ENCODE measurements around the gene KCNJ6.

The KCNJ6 gene

DNA sequence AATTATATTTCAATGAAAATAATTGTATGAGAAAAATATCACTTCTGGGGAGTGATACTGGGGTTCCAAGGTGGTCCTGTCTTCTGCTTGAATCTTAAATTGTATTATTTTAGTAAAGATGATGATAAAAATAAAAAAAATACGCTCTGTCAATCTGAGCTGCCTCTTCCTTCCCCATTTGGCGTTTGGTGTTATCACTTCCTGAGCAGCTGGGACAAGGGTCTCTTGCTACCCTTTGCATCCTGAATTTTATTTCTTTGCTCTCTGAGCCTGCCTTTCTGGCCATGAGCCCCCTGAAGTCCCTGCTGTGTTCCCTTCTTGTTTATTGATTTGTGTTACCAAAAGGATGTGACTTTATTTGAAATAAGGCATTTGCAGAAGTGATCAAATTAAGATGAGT, 111.0 kb downstream of the KCNJ6 start:
- no peak for DNase-seq

DNA sequence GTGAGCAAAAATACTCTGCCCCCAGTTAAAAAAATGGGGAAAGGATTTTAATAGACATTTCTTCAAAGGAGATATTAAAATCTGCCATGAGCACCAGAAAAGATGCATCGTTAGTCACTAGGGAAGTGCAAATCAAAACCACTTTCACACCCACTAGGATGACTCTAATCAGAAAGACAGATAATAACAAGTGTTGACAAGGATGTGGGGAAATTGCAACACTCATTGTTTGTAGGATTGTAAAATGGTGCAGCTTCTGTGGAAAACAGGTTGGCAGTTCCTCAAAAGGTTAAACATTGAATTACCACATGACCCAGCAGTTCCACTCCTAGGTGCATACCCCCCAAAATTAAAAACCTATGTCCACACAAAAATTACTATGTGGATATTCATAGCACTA, 112.3 kb downstream of the KCNJ6 start:
- DNase-seq: no peak

DNA sequence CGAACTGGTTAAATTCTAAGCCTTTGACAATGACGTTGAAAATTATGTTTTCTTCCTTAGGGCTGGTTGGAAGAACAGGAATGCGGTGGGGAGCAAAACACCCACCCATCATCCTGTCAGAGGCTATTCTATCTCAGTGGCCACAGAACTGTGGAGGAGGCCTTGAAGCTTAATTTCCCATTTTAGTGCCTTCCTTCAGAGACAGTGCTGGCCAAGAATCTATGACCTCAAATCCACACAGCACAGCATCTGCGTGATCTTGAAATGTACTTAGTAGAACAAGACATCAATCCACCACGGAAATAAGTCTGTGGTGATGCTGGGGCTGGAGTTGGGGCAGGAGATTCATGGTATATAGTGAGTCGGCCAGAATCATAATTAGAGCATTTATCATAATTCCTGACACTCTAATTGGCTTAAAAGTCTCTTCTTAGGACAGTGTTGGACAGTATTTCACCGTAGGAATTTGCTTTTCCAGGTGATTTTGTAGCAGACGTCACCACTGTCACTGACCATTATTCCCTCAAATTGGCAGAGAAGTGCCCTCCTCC, 113.1 kb downstream of the KCNJ6 start:
- DNase-seq: no peak

DNA sequence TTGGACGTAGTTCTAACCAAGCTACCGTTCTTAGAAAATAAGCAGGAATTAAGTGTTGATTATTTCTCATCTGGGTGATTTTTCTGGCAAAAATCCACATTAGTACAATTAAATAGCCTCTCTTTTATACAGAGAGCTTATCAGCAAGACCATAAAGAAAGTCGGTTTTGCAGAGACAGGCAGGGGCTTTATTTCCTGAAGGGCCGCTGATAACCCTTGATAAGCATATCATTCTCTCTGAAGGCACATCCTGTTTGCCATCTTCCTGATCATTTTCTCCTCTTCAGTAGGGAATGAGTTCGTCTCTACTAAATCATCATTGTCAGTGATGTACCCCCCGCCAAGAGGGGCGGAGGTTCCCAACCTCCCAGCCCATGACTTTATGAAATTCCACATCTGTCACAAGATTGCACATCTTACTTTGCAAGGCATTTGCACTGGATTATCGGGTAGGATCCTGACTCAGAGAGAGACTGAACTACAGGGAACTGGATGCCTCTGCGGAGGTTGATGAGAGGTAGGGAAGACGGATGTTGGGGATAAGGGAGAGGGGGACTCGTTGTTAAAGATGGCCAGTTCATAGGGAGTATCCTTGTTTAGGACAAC, 115.7 kb downstream of the KCNJ6 start:
- no peak for DNase-seq

DNA sequence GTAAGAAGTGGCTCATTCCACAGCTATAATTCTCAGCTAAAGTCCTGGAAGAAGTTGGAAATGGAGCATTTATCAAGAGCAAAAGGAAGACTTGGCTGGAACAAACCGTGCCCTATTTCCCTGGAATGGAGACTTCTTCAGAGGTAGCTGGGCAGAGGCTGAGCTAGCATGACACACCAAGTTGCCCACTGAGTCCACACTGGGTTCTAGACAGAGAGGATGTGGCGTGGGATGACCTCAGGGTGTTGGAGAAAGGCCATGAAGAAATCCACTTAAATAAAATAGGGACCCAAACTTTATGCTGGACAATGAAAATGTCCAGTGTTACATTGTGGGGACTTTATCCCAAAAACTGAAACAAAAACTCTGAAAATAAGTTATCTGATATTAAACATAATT, 116.2 kb downstream of the KCNJ6 start:
- DNase-seq: no peak

DNA sequence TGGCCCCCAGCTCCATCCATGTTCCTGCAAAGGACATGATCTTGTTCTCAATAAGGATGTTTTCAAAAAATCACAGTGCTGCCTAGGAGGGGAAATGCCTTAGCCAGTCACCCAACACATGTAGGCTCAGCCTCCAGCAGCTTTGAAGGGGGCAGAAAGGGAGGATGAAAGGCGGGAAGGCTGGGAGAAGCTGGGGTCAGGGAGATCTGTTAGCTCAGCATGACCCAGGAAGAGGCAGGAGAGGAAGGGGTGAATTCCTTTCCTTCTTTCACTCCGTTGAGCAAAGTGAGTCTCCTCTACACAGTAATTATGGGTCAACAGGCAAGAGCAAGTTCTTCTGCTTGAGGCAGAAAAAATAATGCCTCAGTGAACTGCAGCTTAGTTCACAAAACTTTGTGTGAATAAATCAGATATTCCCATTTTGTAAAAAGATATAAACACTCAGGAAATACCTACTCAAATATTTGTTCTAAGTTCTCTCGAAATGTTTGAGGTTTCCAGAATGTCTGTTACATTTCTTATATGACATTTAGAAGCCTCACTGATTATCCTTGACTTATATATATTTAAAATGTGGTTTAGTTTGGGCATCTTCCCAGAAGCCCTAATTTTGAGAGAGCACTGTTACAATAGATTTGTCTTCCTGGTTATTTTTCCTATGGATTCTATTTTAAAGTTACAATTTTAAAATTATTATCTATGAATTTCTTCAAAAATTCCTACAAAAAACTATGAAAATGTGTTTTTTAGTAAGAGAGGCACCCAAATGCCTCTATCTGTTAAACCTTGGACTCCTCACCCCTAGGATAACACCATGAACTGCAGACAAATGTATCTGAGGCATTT, 116.8 kb downstream of the KCNJ6 start:
- DNase-seq: no peak

DNA sequence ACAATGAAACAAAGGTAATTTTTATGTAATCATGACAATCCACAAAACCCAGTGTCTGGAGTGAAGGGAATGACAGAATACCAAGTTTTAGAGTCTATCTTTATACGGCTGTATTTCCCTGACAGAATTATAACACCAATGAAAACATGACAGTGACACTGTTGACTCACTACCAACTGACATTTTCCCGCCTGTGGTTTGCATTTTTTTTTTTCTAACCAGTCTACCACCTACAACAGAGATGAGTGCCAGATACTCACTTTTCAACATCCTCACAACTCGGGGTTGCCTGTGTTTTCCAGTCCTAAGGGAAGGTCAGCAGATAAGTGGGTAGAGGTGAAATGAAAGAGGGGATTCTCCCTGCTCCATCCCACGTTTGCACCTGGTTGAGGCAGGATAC, 118.9 kb downstream of the KCNJ6 start:
- no peak for DNase-seq

DNA sequence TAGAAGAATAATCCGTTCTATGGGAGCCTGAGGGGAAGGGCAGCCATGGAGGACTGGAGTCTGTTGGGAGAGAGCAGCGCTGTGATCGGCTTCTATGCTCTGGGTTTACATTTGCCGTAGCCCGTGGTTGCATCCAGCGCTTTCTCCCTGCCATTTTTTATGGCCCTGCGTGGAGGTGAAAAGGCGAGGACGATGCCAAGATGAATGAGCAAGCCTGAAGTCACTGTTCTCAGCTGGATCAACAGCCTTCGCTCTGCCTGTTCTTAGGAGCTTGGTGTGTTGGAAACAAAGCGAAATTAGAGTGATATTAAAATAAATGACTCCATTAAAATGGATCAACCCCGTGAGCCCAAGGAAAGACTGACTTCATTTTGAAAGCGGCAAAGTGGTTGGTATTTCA, 120.2 kb downstream of the KCNJ6 start:
- DNase-seq: no peak

DNA sequence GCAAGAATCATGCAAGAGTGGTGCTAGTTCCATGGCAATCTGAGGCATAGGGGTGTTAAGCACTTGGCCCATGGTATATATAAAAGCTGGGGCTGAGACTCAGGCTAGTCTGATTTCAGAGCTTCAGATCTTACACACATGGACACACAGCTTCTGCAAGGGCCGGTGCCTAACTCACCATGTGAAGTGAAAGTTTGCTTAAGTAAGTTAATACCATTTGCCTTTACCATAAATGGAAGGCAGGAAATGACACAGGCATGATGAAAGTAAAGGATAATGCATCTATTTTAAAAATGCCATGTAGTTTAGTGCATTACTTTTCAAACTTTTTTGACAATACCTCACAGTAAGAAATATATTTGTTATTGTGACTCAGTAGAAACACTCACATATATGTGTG, 122.6 kb downstream of the KCNJ6 start:
- DNase-seq: no peak

DNA sequence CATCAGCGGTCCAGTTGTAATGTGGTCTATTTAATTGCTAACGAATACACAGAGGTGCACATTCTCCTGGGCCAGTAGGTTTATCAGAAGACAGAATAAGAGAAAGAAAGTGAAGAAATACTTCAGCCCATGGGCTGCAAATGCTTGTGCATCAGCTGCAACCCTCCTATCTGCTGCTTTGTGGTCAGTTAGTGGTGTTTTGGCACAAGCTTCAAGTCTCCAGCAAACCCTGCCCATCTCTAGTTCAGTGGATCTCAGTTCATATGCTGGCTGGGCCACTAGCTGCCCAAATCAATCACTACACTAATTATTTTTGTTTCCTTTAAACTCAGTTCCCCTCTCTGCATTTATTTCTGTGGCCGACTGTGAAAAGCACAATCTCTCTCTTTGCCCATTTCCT, 124.2 kb downstream of the KCNJ6 start:
- DNase-seq: no peak

DNA sequence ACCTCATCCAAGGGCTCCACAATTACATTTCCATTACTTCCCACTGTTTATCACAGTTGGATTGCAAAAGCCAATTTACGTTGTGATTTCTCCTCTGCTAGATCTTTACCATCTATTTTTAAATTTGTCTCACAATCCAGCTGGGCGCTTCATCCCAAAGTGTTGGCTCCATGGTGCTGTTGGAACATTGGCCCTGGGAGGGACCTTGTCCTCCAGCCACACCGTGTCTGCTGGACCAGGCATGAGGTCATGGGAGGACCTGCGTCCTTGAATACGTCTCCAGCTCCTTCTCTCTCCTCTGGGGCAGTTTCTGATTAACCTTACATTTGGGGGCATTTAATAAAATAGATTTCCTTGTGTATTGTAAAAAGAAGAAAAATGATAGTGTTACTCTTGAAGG, 125.4 kb downstream of the KCNJ6 start:
- no peak for DNase-seq

DNA sequence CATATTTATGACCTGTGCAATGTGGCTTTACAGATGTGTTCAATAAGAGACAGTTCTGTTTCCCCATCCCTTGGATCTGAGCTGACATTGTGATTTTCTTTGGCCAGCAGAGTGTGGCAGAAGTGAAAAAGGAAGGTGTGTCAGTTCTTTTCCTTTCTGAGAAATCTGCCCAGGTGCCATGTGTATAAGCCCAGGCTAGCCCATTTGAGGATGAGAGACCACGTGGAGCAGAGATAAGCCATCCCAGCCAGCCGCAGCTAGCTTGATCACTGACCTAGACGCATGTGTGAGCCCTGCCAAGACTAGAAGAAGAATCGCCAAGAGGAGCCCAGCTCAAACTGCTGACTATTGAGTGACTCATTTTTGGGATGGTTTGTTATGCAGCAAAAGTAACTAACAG, 127.8 kb downstream of the KCNJ6 start:
- no peak for DNase-seq

DNA sequence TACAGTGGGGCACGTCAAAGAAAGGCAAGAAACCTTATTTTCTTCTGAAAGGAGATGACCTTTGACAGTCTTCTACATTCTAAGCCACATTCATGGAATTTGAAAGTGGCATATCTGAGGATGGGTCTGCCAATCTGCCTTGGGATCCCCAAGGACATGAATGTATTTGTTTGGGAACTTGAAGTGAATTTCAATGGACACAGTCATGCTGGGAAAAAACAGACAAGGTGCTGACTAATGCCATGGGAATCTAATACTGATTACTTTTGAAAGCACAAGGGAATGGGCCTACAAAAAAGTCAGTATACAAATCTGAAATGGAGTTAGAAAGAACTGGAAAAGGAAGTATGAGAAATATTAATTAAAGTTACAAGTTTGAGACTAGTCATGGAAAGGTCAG, 128.8 kb downstream of the KCNJ6 start:
- DNase-seq: no peak

DNA sequence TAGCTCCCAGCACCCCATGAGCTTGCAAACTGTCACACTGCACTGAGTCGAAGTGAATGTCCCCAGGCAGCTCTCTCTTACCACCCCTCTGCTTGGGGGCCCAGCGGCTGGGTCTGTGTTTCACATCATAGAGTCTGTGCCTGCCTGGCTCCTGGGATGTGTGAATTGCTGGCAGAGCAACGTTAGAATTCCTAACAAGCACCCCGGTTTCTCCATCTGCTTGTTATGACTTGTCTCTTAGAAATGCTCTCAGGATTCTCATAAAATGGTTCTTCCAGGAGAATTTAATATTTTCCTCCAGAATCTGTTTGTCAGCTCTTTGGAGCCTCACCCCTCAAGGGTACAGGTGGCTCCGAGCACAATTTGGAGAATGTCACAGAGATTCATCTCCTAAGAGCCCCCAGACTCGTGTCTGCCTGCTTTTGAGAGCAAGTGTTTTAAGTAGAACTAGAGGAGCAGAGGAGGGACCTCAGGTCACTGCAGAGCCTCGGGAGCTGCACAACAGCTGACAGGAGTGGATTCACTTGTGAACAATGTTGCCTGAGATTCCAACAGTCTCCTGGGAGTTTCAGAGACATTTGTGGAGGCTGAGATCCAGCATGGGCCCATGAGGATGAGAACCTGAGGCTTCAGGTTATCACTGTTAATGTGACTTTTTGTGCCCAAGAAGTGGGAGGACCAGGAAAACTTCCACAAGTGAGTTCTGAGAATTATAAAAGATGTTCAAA, 131.5 kb downstream of the KCNJ6 start:
- no peak for DNase-seq

DNA sequence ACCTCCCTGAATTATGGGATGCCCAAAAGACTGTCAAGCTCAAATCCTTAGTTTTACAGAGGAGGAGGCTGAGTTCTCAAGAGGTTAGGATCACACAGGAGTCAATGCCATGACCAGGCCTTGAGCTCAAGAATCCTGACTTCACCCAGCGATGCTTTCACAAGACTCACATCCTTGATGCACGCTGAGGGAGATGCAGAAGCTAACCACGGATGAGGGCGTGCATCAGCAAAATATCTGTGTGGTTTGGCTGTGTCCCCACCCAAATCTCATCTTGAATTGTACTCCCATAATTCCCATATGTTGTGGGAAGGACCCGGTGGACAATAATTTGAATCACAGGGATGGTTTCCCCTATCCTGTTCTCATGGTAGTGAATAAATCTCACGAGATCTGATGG, 133.2 kb downstream of the KCNJ6 start:
- no peak for DNase-seq

DNA sequence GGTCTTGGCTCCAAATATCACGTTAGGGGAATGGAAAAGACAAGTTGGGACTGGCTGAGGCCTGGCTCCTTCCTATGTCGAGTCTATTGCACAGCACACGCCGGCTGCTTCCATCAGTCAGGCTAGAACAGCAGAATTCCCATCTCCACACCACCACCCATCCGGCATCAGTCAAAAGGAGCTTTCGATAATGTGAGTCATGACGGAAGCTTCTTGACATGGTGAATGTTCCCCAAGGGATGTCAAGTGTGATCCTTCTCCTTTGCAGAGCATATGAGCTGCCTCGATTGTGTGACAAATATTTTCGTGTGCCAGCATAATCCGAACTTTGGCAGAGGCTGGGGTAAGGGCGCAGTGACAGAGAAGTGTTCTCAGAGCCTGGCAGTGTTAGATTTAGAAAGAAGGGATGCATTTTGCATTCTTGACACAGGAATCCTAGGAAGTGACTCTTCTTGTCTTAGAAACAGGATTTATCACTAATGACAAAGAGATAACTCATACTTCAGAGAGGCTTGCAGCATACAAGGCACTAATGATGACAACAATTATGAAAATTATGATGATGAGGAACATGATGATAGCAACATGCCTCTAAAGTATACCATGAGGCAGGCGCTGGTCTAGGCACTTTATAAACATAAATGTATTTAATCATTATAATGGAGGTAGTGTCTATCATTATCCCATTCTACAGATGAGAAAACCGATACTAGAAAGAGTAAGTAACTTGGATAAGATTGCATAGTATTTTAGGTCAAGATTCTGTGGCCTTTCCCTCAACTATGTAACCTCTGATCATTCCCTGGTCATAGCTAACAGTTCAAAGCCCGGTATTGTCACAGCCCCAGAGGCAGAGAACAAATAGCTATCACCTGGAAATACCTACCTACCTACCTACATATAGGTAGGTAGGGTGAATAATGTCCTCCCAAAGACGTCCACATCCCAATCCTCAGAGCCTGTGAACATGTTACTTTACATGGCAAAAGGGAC, 135.0 kb downstream of the KCNJ6 start:
- DNase-seq: no peak

DNA sequence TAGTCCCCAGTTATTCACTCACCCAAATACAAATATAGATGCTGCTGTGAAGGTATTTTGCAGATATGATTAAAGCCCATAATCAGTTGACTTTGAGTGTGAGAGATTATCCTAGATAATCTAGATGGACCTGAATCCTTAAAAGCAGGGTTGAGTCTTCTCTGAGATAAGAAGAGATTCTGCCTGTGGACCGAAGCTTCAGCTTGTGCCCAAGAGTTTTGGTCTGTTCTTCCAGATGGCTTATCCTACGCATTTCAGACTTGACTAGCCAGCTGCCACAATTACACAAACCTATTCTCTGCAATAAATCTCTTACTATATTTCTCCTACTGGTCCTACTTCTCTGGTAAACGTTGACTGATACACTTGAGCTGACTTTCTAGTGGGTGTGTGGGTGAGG, 145.1 kb downstream of the KCNJ6 start:
- no peak for DNase-seq

DNA sequence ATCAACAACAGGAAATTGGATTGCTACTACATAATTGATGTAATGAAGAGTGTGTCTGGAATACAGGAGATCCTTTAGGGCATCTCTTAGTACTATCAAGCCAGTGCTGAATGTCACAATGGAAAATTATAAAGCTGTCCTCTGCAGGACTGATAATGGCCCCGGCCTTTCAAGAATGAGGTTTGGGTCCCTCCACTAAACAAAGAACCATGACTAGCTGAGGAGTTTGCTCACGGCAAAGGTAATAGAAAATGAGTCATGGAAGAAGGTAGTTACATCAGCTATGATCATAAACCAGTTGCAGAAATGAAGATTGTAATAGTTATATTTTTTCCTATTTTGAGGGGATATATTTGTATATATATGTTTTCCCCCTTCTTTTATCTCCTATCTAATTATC, 145.8 kb downstream of the KCNJ6 start:
- no peak for DNase-seq

DNA sequence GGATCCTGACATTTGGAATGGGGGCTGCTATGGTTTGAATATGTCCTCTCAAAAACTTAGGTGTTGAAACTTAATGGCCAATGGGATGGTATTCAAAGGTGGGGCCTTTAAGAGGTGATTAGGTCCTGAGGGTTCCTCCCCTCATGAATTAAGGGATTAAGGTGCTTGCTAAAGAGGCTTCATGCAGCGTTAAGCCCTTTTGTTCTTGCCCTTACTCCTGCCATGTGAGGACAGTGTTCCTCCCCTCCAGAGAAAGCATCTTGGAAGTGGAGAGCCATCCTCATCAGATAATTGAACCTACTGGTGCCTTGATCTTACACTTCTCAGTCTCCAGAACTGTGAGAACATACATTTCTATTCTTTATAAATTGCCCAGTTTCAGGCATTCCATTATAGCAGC, 146.6 kb downstream of the KCNJ6 start:
- DNase-seq: no peak

DNA sequence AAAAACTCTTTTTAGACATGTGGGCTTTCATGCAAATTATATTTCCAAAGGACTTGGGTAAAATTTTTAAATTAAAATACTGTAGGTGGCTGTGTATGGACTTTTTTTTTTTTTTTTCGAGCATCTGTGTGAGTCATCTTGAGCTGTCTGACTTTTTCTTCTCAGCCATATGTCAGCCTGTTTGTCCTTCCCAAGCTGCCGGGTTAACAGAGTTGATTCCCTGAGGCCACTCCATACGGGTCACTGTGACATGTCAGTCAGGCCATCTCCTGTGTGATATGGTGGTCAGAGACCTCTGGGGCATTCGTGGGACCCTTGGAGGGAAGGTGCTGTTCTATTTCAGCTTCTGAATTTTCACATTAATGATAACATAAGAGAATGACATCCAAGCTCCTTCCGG, 148.3 kb downstream of the KCNJ6 start:
- no peak for DNase-seq

DNA sequence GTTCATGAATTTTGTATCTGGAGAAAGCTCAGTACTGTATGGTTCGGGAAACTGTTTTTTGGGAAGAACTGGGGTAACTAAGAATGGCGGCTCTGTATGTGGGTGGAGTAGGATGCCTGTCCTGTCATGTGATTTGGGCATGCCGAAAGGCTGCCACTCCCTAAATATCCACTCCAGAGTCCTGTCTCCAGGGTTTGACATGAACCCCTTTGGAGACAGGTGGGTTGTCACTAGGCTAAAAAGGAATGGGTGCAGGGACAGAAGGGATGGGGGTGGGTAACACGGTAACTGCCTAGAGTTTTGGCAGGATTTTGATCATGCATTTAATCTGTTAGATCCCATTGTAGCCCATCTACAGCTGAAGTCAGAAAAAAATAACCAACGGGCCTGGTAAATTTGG, 150.1 kb downstream of the KCNJ6 start:
- no peak for DNase-seq

DNA sequence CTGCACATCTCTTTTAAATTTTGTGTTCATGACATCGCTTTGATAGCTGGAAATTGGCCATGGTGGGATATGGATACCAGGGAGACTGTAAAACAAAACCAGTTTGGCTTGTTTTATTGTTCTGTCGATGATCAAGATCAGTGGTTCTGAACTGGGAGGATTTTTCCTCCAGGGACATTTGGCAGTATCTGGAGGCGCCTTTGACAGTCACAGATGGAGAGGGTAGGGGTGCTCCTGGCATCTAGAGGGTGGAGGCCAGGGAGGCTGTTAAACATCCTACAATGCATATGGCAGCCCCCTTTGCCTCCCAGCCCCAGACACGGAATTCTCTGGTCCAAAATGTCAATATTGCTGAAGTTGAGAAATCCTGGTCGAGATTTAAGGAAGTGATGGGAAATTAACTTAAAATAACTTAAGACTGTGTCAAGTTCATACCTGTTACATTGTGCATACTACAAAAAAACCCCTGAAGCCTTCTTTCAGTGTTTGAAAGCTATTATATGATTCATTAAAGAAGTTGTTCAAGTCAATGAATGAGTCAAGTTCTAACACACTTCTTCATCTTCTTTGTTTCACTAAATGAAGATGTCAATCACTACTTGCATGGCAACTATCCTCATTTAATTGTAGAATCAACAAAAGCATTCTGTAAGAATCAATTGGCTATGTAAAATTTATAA, 150.9 kb downstream of the KCNJ6 start:
- DNase-seq: no peak
